Kidney capillary endothelial cell (primary cell): ENCODE data around the gene AADAT.
A peak's percentile ranks its signal among the peaks of the same experiment; 100 is the strongest.
"Not testable (repeated sequence)": the region's sequence is repeated elsewhere in the genome, so short reads cannot be mapped to it uniquely, and the experiment has no call there.

ENCODE experiments used
- DNase-seq: peaks from one replicate; pipeline ENCODE4 v3.0.0-alpha.2; 2018; ENCODE audit warnings: low spot score

AADAT gene

DNA sequence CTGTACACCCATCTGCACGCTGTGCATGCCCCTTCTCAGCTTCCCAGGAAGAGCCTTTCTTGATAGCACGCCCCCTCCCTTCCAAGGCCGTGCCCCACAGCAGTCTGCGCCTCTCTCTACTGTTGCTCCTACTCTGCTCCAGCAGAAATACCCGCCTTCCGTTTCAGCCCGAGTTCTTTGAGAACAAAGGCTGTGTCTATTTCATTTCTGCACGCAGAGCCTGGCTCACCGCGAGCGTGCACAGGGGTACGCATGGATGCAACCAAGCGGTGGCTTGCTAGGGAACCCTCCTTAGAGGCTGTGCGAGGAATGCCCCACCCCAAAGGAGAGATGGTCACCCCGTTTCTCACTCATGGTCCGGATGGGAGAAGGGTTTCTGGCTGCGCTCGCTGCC lies 485 bp downstream of the AADAT start:
- DNase-seq: peak; percentile 31

DNA sequence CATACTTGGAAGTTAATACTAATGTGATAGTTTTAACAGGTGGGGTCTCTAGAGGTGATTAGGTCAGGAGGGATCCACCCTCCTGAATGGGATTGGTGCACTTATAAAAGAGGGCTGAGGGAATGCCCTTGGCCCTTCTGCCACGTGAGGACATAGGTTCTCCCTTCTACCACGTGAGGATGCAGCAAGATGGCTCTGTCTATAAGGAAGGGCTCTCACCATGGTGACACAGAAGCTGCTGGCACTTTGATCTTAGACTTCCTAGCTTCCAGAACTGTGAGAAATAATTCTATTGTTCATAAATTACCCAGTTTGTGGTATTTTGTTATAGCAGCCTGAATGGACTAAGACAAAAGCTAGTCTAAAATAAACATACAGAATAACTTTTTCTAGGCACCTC lies 1.0 kb downstream of the AADAT start:
- DNase-seq: no peak

DNA sequence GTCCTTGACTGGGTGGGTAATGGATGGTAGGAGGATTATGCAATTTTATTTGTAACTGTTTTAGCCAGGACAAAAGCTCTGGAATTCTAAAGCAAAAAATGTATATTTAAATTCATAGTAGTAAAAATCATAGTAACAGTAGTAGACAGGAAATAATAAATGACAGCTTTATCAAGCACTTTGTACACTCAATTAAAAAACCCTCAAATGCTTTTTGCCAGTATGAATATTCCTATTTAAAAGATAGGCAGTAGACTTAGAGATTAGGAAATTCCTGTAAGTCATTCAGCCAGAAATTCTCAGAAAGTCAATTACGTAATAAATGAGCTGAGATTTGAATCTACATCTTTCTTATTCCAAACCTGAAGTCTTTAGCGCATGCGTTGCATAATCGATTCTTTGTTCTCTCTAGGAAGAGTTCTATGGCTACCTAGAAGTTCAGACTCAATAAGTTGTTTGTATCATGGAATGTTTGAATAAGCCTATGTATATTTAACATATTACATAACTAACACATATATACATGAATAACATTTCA lies 2.5 kb downstream of the AADAT start:
- no peak for DNase-seq

DNA sequence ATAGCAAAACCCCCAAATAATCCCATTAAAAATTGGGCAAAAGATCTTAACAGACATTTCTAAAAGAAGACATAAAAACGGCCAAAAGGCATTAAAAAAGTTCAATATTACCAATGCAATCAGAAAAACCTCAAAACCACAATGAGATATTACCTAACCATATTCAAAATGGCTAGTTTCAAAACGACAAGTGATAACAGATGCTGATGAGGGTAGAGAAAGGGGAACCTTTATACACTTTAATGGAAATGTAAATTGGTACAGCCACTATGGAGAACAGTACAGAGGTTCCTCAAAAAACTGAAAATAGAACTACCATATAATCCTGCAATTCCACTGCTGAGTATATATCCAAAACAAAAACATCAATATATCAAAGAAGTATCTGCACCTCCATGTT lies 6.2 kb downstream of the AADAT start:
- DNase-seq: no peak

DNA sequence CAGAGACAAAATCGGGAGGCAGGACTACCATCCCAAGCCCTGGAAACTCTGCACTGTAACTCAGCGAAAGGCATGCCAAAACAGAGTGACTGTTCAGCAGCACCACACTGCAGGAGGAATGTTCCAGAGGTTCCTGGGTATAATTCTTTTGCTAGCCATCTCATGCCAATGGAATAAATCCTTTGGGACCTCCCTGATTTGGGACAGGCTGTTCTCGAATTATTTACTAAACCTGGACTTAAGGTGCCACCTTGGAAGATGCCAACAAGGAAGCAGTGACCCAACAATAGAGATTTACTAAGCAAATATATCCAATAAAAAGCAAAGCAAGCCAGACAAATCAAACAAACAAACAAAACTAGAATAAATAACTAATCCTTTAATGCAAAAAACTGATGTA lies 9.3 kb downstream of the AADAT start:
- DNase-seq: no peak

DNA sequence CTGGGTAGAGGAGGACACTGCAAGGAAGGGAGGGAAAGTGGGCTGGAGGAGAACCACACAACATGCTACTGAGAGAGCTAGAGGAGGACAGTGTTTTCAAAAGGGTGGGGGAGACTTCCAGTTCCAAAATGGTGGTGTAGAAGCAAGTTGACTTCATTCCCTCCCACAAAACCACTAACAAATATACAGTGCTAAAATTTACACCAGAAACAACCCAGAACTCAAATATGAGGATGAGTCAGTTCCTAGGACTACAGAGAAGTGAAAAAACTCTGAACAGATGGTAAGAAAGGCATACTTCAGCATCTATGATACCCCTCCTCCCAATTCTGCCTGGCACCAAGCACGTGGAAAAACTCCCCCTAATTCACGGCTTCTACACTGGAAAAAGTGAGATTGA lies 9.8 kb downstream of the AADAT start:
- DNase-seq: no peak

DNA sequence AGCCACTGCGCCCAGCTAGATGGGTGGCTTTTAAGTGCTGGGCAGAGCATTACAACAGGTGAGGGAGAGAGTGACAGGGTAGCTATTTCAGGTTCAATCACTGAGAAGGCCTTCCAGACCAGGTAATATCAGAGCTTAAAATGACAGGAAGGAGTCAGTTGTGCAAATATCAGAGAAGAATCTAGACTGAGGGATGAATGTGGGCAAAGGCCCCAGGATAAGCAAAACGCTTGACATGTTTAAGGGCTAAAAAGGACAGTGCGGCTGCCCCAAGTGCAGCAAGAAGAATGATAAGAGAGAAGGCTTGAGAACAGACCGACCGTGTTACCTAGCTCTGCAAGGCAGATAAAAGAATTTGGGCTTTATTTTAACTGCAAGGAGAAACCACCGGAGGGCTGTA lies 18.6 kb downstream of the AADAT start:
- no peak for DNase-seq

DNA sequence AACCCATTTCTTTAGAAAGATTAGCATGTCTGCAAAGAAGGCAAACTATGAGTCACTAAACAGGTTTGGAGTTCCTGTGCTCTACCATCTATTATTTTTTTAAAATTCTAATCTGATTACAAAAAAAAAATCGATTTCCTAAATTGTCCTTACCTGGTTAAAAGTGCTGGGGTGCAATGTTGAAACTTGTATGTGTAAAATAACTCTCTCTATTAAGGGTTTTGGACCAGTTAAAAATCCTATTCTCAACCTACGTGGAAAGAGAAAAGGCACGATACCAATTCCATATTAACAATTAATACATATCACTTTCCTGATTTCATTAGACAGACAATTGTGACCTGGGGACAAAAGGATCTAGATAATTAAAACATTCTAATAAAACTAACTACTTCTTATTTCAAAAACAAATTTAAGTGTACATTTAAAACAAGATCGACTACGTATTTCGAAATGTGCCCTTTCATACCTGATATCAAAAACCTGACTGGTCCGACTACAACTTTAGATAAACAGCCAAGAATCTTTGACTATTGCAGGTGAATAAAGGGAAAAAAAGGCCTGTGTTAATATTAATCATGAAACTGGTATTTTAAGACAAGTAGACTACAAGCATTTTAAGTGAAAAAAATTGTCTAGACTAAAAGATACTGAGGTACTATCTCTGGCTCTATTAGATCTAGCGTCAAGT lies 21.2 kb downstream of the AADAT start:
- DNase-seq: no peak

DNA sequence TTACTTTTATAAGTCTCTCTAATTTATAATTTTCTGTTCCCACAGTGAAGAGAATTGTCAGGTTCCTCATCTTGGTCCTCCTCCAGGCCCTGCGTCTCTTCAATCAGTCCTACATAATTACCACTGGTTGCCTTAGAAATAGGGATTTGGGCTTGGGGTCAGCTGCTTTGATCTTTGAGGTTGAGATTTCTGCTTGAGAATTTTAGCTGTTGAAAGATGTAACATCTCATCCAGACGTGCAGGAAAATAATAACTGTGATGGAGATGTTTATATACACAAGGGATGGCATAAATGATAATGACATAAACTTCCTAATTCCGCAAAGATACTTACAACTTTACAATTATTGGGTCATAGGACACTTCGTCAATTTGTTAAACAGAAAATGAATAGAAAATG lies 30.3 kb downstream of the AADAT start:
- DNase-seq: no peak

DNA sequence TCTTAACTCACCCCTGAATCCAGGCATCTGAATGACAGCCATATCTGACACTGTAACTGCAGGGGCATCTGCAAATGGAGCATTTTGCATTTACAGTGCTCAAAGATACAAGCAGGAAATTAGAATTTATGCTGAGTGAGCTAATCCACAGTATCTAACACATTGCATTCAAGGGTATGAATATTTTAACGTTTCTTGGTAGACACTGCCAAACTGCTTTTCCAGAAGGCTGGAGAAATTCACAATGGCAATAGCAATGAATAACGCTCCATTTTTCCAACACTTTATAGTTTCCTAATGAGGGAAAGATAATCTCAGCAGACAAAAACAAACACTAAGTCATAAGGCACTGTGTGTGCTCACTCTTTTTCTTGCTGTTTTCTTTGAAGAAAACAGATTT lies 30.9 kb downstream of the AADAT start:
- no peak for DNase-seq

DNA sequence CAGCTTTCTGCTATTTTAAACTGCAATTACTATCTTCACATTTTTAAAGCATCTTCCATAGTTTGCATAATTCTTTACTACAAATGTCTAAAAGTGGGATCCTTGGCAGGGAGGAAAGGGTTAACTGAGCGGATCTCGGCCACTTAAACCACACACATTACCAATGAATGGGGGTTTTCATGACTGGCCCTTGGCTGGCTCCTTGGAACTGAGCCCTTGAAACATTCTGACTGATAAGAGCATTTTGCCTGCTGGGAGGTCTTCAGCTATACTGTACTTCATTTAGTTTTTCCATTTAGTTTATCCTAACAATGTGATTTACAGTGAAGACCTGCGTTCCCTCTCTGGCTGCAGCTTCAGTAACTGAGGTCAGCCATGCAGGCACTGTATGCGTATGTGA lies 31.9 kb downstream of the AADAT start:
- no peak for DNase-seq

DNA sequence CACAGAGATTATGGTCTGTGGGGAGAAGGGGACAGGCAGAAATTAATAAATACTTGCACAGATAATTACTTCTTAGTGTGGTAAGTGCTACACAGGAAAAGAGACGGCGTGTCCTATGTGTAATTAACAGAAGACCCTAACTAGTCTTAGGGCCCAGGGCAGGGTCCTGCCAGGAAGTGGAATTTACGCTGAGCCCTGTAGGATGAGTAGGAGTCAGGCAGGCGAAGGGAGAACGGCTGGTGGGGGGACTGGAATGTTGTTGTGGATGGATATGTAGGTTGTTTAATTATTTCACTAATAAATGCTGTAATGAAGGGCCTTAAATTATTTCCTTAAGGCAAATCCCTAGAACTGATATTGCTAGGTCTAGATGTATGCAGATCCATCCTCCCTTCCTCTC lies 36.8 kb downstream of the AADAT start:
- DNase-seq: no peak

DNA sequence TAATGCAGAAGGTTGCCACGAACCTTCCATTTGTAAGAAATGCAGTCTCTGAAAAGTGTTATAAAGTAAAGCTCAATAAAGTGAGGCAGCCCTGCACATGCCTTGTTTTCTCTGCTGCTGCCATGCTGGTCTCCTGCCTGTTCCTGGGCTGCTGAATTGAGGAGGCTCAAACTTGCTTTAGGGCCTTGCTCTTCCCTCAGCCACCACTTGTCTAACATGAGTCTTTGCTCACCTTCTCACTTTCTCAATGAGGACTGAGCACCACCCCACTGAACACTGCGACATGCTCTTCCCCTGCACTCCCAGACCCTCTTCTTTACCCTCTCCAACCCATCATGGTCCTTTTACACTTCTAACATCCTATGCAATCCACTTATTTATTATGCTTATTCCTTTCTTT lies 38.4 kb downstream of the AADAT start:
- DNase-seq: no peak

DNA sequence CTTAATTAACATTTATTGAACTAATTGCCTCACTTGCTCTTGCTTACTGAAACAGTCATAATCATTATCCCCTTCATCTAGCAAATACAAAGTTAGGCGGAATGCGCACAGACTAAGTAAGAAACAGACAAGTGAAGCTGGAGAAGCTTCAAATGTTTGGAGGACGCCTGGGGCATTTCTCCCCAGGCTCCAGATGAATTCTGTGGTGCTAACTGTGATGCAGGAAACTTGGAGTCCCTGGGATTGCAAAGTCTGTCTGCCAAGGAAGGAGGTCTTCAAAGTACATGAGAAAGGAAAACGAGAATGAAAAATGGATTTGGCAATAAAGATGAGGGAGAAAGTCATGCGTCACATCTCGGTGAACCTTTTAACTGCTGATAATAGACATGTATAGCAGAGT lies 40.0 kb downstream of the AADAT start:
- DNase-seq: no peak

DNA sequence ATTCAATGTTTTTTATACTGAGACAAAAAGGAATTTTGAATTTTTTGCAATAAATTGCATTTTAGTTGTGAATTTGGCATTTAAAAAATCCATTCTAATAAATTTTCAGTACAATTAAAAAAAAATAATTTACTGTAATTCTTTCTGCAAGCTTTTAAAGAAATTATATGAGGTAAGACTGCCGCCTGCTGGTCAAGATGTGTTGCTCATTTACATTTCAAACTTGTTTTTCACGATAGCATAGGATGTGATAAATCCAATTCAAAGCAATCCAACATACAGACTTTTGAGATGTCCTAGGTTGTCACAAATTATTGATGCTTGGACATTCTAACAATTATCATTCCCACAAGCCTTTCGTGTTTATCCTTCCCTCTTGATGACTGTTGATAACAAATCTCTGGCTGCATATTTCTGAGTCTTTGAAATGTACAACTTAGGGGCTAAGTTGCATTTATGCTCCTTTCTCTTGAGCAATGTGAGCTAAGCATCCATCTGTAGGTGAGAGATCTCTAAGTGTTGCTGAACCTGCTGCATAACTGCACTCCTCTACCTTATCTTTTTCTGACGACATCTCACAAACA lies 41.9 kb downstream of the AADAT start:
- peak; percentile 72 for DNase-seq

DNA sequence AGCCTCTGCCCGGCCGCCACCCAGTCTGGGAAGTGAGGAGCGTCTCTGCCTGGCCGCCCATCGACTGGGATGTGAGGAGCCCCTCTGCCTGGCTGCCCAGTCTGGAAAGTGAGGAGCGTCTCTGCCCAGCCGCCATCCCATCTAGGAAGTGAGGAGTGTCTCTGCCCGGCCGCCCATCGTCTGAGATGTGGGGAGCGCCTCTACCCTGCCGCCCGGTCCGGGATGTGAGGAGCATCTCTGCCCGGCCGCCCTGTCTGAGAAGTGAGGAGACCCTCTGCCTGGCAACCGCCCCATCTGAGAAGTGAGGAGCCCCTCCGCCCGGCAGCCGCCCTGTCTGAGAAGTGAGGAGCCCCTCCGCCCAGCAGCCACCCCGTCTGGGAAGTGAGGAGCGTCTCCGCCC lies 43.6 kb downstream of the AADAT start:
- DNase-seq: not testable (repeated sequence)

DNA sequence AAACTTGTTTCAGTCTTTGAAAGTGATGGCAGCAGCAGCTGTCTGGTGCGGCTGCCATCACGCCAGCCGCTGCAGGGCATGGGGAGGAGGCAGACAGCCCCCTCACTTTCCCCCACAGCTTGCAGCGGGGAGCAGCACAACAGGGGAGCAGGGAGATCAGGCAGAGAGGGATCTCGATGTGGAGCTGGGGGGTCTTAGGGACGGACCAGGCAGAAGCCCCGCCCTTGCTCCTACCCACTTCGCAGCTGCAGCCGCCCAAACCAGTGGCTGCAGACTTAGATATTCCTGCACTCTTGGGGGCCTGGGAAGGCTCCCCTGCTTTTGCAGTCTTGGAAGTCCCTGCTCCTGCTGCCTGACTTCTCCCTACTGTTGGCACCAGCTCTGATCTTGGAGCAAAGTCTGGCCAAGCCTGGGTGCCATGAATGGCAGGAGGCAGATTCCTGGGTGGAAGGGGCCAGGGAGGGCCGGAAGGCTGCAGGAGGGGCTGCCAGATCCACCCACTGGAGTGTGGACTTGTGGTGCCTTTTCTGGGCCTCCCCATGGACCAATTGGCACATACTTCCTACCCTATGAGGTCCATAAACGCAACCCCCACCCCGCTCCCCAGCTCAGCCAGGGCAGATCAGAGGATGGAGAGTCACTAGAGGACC lies 49.6 kb downstream of the AADAT start:
- DNase-seq: no peak

DNA sequence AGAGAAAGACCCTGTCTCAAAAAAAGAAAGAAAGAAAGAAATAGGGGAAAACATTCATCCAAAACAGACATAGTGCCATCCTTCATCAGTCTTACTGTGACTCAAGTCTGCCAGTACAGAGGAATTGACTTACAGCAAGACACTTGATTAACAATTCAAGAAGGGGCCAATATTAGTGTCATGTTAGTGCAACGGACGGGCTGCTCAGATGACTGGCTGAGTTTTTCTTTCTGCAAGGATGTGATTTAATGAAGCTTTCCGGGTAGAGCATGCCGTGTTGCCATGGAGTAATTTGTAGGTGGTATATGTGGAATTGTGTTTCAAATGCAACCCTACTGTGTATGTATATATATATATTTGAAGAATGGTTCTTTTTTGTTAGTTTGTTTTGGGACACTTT lies 51.0 kb downstream of the AADAT start:
- DNase-seq: no peak

DNA sequence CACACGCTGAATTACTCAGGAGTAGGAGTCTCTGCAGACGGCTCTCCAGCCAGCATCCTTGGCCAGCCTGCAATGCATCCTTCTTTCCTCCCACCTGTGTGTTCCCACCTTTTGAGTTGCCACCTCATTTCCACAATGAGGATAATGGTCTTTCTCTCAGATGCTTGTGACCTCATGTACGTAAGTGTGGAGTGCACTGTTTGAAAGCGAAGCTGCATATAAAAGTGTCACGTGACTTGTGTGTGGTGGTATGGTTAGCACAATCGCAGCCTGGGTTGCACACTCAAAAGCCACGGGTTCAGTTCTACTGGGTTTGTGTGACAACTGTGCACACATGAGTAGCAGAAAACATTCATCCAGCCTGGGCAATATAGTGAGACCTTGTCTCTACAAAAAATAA lies 51.5 kb downstream of the AADAT start:
- no peak for DNase-seq

DNA sequence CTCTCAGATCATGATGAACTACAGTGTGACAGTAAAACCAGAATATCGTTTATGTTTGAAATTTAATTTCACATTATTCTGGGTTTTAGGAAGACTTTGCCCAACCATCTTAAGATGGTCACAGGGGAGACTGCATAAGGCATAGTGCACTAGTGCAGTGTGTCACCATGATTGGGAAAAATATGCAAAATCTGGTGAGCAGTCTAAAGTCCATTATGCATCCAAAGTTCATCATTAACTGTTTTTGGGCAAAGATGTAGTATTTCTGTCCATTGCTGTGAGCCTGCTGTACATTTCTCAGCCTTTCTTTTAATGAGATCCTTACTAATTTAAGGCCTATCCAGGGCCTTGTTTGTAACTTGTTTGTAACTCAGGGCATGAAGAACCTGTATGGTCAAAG lies 52.3 kb downstream of the AADAT start:
- no peak for DNase-seq

DNA sequence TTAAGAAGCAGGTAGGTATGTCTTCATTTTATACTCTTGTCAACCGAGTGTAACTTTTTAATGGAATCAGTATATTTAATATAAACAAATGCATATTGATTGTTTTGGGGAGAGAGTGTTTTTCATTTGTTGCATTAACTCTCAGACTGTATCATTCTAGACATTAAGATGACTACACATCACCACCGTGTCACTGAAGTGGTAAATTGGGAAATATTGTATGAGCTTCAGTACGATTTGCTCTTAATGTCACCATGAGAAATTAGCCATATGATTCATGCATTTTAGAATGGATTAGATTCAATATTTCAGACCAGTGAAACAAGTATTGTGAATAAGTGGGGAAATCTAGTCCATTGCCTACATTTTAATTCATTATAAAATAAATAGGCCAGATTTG lies 53.9 kb downstream of the AADAT start:
- DNase-seq: no peak

DNA sequence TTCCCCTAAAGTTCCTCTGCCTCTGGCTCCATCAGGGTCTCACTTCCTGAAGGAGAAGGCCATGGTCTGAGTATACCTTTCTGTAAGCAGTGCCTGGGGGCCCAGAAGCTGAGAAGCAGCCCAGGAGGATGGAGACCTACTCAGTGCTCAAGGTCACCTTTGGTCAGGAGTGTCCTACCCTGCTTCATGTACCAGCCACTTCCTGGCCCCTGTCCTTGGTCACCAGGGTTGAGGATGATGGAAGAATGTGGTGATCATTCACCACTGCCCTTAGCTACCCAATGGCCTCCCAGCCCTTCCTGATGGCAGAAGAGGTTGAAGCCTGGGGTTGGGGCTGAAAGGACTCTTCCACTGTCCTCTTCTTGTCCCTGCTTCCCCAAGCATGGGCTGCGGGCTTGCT lies 54.5 kb downstream of the AADAT start:
- no peak for DNase-seq

DNA sequence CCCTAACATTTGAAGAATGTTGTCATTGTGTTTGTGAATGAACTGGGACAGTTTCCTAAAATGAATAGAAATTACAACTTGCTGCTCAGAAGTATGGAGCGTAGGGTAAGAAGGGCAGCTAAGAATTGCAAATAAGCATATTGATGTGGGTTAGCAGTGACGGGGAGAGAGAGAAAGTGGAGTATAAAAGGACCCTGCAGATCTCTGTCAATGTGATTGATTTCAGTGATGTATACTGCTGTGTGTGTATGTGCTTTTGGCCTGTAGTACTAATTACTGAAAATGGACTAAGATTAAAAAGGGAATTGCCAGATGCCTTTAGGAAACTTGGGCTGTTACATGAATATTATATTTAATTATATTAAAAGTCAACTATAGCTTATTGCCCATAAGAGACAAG lies 55.8 kb downstream of the AADAT start:
- DNase-seq: no peak

DNA sequence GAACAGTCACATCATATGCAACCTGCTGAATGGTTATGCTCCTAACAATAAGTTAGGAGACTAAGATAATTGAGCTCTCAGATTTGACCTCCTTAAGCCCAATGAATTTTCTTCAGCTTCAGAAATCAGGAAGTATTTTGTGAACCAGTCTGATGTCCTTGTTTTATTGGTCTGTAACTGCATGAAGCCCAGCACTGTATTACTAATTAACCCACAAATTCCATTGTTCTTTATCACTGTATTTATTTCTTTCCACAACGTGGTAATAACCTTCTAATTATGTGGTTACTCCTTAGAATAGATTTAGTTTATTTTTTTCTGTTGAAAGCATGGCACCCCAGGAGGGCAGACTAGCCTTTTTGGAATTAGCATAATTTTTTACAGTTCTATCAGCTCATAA lies 59.6 kb downstream of the AADAT start:
- DNase-seq: no peak
